A673 (cell line): ENCODE results near the gene AFM. TPM values are rescaled to one million over a fixed set of nuclear protein-coding genes. Genes with fewer than 3 reads are reported as not detected.

ENCODE experiments used
- BruUV-seq: library from RNA; stranded (reverse); fragments of 400-500 nt; replicated peaks from 2 replicates; lab custom pipeline; 2021; lab: Mats Ljungman, UMichigan
- CTCF ChIA-PET: fragments of 300-600 bp; sonication (Branson Sonifier 250); formaldehyde crosslinking; loops from one replicate; lab custom pipeline; 2022; ENCODE audit warnings: antibody characterized with exemption; lab: Charles Lee
- POLR2A ChIA-PET: fragments of 300-600 bp; sonication (Branson Sonifier 250); formaldehyde crosslinking; loops from one replicate; lab custom pipeline; 2022; ENCODE audit warnings: antibody characterized with exemption; ENCODE audit not compliant: low non-redundant PET; lab: Charles Lee
- DNase-seq: peaks from one replicate; pipeline ENCODE4 v3.0.0-alpha.2; 2015; ENCODE audit warnings: low spot score
- H3K27ac ChIP-seq: fragments of 200-600 bp; sonication (generic); 2 replicates; pipeline ENCODE4 v1.5.1; 2016; ENCODE audit warnings: mixed run types, low read depth, mild to moderate bottlenecking, mixed read lengths, antibody characterized with exemption, low read length; ENCODE audit not compliant: poor library complexity, severe bottlenecking
- H3K27me3 ChIP-seq: fragments of 200-600 bp; sonication (generic); replicated peaks from 2 replicates; pipeline ENCODE4 v1.6.1; 2017; ENCODE audit warnings: mixed run types, low read depth, mild to moderate bottlenecking, mixed read lengths, antibody characterized with exemption, low read length; ENCODE audit not compliant: insufficient read depth, poor library complexity
- H3K36me3 ChIP-seq: fragments of 200-600 bp; sonication (generic); 2 replicates; pipeline ENCODE4 v1.6.1; 2016; ENCODE audit warnings: mixed run types, mild to moderate bottlenecking, mixed read lengths, antibody characterized with exemption, low read length; ENCODE audit not compliant: insufficient read depth, poor library complexity, severe bottlenecking
- H3K4me1 ChIP-seq: fragments of 200-600 bp; sonication (generic); 2 replicates; pipeline ENCODE4 v1.6.1; 2017; ENCODE audit warnings: mixed run types, mild to moderate bottlenecking, mixed read lengths, antibody characterized with exemption, low read length; ENCODE audit not compliant: insufficient read depth, poor library complexity, severe bottlenecking
- H3K4me3 ChIP-seq: fragments of 200-600 bp; sonication (generic); 2 replicates; pipeline ENCODE4 v1.5.1; 2016; ENCODE audit warnings: low read depth, mixed run types, mild to moderate bottlenecking, mixed read lengths, low read length; ENCODE audit not compliant: poor library complexity, severe bottlenecking
- H3K9me3 ChIP-seq: fragments of 200-600 bp; sonication (generic); 2 replicates; pipeline ENCODE4 v1.6.1; 2016; ENCODE audit warnings: mixed run types, low read depth, mild to moderate bottlenecking, mixed read lengths, antibody characterized with exemption, low read length; ENCODE audit not compliant: poor library complexity, severe bottlenecking
- CTCF ChIP-seq: fragments of 300-800, 200-600 bp; sonication (generic); conservative IDR thresholded peaks from 2 replicates; pipeline ENCODE4 v1.5.1; 2017; ENCODE audit warnings: low read depth, mild to moderate bottlenecking, antibody characterized with exemption, low read length, moderate library complexity, mixed read lengths
- EZH2 ChIP-seq: fragments of 200-600 bp; sonication (generic); IDR thresholded peaks from 2 replicates; pipeline ENCODE4 v1.6.1; 2017; ENCODE audit warnings: borderline replicate concordance, low read depth, mild to moderate bottlenecking, mixed read lengths, antibody characterized with exemption, low read length; ENCODE audit not compliant: poor library complexity, severe bottlenecking
- intact Hi-C: fragments of 100-400 bp; cut with micrococcal nuclease; formaldehyde crosslinking; loops from one replicate; pipeline ENCODE4 v1.10.0; 2022; ENCODE audit not compliant: unreplicated experiment
- total RNA-seq: library from RNA; stranded (reverse); gene quantifications from 2 replicates; pipeline ENCODE4 v1.2.3, GENCODE V29; 2021

The AFM gene
- total RNA-seq, 1 experiment from 2014 or later = not detected

- BruUV-seq = no TSS peak
- no peaks in the 10 kb centered on the region for H3K36me3 ChIP-seq
- no peak for DNase-seq
- no peak for TF ChIP-seq CTCF
- no peak for TF ChIP-seq EZH2
- intact Hi-C loops = no loop called here
- ChIA-PET CTCF (interaction anchor here (0.8 kb wide), 1 partner anchor 22 kb away, joined by 7 read pairs; no protein-coding TSS in a partner anchor), POLR2A (no interaction called here)
- no peaks in the 10 kb centered on the region for H3K9me3 ChIP-seq
- H3K27me3 ChIP-seq = no peaks in the 10 kb centered on the region
- H3K27ac ChIP-seq = no peak overlapping the region
- H3K4me3 ChIP-seq = no peak overlapping the region
- peaks cover 17% of the 10 kb centered on the region for H3K4me1 ChIP-seq
Observed at GRCh38 chr4:73499996-73500765, 18.6 kb downstream of the AFM start.

- Histone ChIP-seq H3K27me3 (no peaks in the 10 kb centered on the region), H3K9me3 (no peaks in the 10 kb centered on the region), H3K4me1 (peaks cover 12% of the 10 kb centered on the region), H3K27ac (no peak overlapping the region), H3K4me3 (no peak overlapping the region), H3K36me3 (no peaks in the 10 kb centered on the region)
- TF ChIP-seq CTCF (no peak), EZH2 (no peak)
- ChIA-PET POLR2A (no interaction called here), CTCF (no interaction called here)
- BruUV-seq = no TSS peak
- DNase-seq = no peak
- intact Hi-C loops = no loop called here
Observed at GRCh38 chr4:73501664-73502265, 20.2 kb downstream of the AFM start.

GRCh38 chr4:73505567-73505966 lies 24.0 kb downstream of the AFM start:
- CTCF ChIA-PET = no interaction called here
- H3K9me3 ChIP-seq = no peaks in the 10 kb centered on the region
- no TSS peak for BruUV-seq
- TF ChIP-seq EZH2 (no peak), CTCF (no peak)
- DNase-seq = no peak
- H3K4me3 ChIP-seq = no peak overlapping the region
- intact Hi-C loops = no loop called here
- no peaks in the 10 kb centered on the region for H3K4me1 ChIP-seq
- POLR2A ChIA-PET = no interaction called here
- H3K27ac ChIP-seq = no peak overlapping the region
- no peaks in the 10 kb centered on the region for H3K36me3 ChIP-seq
- no peaks in the 10 kb centered on the region for H3K27me3 ChIP-seq
